HepG2 (cell line): Measurements from ENCODE around the gene LYPD8.
A peak's percentile ranks its signal among the peaks of the same experiment; 100 is the strongest.

Experiments used
- ATF3 ChIP-seq: sonication (generic); formaldehyde crosslinking; IDR thresholded peaks from 2 replicates; pipeline ENCODE4 v1.4.0; 2020; ENCODE audit warnings: missing genetic modification reagents
- GLMP ChIP-seq: sonication (generic); formaldehyde crosslinking; IDR thresholded peaks from 2 replicates; pipeline ENCODE4 v1.9.0; 2021; ENCODE audit warnings: missing genetic modification reagents, mild to moderate bottlenecking, borderline replicate concordance
- ZBTB33 ChIP-seq: sonication (generic); formaldehyde crosslinking; IDR thresholded peaks from 2 replicates; pipeline ENCODE4 v1.4.0; 2020; ENCODE audit warnings: missing genetic modification reagents
- ZC3H13 ChIP-seq: sonication (generic); formaldehyde crosslinking; IDR thresholded peaks from 2 replicates; pipeline ENCODE4 v1.8.1; 2023; ENCODE audit warnings: mild to moderate bottlenecking, missing genetic modification reagents, moderate library complexity
- ZNF292 ChIP-seq: sonication (generic); formaldehyde crosslinking; IDR thresholded peaks from 2 replicates; pipeline ENCODE4 v1.8.1; 2022; ENCODE audit warnings: mild to moderate bottlenecking, low read depth, missing genetic modification reagents, borderline replicate concordance
- ZNF670 ChIP-seq: sonication (generic); formaldehyde crosslinking; IDR thresholded peaks from 2 replicates; pipeline ENCODE4 v1.8.0; 2022; ENCODE audit warnings: mild to moderate bottlenecking, missing genetic modification reagents, borderline replicate concordance
- TF ChIP-seq, protein P1 (sequence below): sonication (generic); formaldehyde crosslinking; IDR thresholded peaks from 2 replicates; pipeline ENCODE4 v1.4.0; 2020; ENCODE audit warnings: low read depth, mild to moderate bottlenecking, missing genetic modification reagents
- TF ChIP-seq, protein P2 (sequence below): sonication (generic); formaldehyde crosslinking; IDR thresholded peaks from 2 replicates; pipeline ENCODE4 v1.5.0; 2020; ENCODE audit warnings: mild to moderate bottlenecking, missing genetic modification reagents, moderate library complexity

GRCh38 chr1:248697907-248698306 is 57.7 kb downstream of the LYPD8 start:
- TF ChIP-seq GLMP (CRISPR knock-in tag) = no peak
- TF ChIP-seq ZNF292 (CRISPR knock-in tag) = no peak
- TF ChIP-seq ZBTB33 (CRISPR knock-in tag) = no peak
- TF ChIP-seq, protein P1, sequence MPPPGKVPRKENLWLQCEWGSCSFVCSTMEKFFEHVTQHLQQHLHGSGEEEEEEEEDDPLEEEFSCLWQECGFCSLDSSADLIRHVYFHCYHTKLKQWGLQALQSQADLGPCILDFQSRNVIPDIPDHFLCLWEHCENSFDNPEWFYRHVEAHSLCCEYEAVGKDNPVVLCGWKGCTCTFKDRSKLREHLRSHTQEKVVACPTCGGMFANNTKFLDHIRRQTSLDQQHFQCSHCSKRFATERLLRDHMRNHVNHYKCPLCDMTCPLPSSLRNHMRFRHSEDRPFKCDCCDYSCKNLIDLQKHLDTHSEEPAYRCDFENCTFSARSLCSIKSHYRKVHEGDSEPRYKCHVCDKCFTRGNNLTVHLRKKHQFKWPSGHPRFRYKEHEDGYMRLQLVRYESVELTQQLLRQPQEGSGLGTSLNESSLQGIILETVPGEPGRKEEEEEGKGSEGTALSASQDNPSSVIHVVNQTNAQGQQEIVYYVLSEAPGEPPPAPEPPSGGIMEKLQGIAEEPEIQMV (CRISPR knock-in tag) = no peak
- no peak for TF ChIP-seq ATF3 (CRISPR knock-in tag)
- TF ChIP-seq, protein P2, sequence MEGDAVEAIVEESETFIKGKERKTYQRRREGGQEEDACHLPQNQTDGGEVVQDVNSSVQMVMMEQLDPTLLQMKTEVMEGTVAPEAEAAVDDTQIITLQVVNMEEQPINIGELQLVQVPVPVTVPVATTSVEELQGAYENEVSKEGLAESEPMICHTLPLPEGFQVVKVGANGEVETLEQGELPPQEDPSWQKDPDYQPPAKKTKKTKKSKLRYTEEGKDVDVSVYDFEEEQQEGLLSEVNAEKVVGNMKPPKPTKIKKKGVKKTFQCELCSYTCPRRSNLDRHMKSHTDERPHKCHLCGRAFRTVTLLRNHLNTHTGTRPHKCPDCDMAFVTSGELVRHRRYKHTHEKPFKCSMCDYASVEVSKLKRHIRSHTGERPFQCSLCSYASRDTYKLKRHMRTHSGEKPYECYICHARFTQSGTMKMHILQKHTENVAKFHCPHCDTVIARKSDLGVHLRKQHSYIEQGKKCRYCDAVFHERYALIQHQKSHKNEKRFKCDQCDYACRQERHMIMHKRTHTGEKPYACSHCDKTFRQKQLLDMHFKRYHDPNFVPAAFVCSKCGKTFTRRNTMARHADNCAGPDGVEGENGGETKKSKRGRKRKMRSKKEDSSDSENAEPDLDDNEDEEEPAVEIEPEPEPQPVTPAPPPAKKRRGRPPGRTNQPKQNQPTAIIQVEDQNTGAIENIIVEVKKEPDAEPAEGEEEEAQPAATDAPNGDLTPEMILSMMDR (CRISPR knock-in tag) = peak; percentile 22; the same call in 1 of the 2 replicates
- no peak for TF ChIP-seq ZNF670 (CRISPR knock-in tag)
- no peak for TF ChIP-seq ZC3H13 (CRISPR knock-in tag)
